IPS DF 6.9 (cell line): Measurements from ENCODE around the gene RIPPLY3.
"Not testable (repeated sequence)": the region's sequence is repeated elsewhere in the genome, so short reads cannot be mapped to it uniquely, and the experiment has no call there.

ENCODE experiments used
- DNase-seq: peaks from one replicate; pipeline ENCODE4 v3.0.0-alpha.2; 2013; ENCODE audit warnings: low read depth, low spot score
- H3K27ac ChIP-seq: one replicate; pipeline ENCODE4 v1.5.1; 2013; ENCODE audit warnings: low read length, control low read depth
- H3K27me3 ChIP-seq: 2 replicates; pipeline ENCODE4 v1.6.1; 2013; ENCODE audit warnings: mild to moderate bottlenecking, low read length; ENCODE audit not compliant: control insufficient read depth, insufficient read depth
- H3K36me3 ChIP-seq: 2 replicates; pipeline ENCODE4 v1.6.1; 2013; ENCODE audit warnings: low read length; ENCODE audit not compliant: control insufficient read depth, insufficient read depth
- H3K4me1 ChIP-seq: 2 replicates; pipeline ENCODE4 v1.6.1; 2013; ENCODE audit warnings: low read length; ENCODE audit not compliant: control insufficient read depth, insufficient read depth
- H3K4me3 ChIP-seq: 2 replicates; pipeline ENCODE4 v1.5.1; 2013; ENCODE audit warnings: mild to moderate bottlenecking, low read length
- H3K9me3 ChIP-seq: 2 replicates; pipeline ENCODE4 v1.6.1; 2013; ENCODE audit warnings: low read length, inconsistent platforms; ENCODE audit not compliant: control insufficient read depth, insufficient read depth
- WGBS: extraction: QIAGEN DNeasy Blood & Tissue Kit; methylation state at CpG from one replicate; pipeline ENCODE4 v1.1.7; 2013; ENCODE audit warnings: mixed read lengths, missing lambda C conversion rate; ENCODE audit not compliant: insufficient read length, insufficient coverage; 5-methylcytosine and 5-hydroxymethylcytosine counted together

The RIPPLY3 gene

DNA sequence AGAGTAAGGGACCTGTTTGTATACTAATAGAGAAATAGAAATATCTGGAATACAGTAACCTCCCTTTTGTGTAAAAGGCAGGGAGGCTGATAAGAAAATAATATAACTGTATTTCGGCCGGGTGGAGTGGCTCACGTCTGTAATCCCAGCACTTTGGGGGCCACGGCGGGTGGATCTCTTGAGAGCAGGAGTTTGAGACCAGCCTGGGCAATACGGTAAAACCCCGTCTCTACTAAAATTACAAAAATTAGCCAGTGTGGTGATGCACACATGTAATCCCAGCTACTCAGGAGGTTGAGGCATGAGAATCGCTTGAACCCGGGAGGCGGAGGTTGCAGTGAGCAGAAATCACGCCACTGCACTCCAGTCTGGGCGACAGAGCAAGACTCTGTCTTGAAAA lies 11.2 kb upstream of the RIPPLY3 start:
- H3K4me3 ChIP-seq, H3K4me1 ChIP-seq, H3K9me3 ChIP-seq, H3K36me3 ChIP-seq, H3K27ac ChIP-seq, DNase-seq, H3K27me3 ChIP-seq: not testable (repeated sequence)
- no CpG with 5 or more reads among the region's 12 CpGs for WGBS

- no peak overlapping the region for H3K27ac ChIP-seq
- DNase-seq: no peak
- no peaks in the 10 kb centered on the region for H3K36me3 ChIP-seq
- H3K27me3 ChIP-seq: no peaks in the 10 kb centered on the region
- H3K4me3 ChIP-seq: no peak overlapping the region
- no peaks in the 10 kb centered on the region for H3K4me1 ChIP-seq
- no peaks in the 10 kb centered on the region for H3K9me3 ChIP-seq
- WGBS: no CpG with 5 or more reads among the region's 11 CpGs
Measured at GRCh38 chr21:36999131-36999898, 7.2 kb upstream of the RIPPLY3 start.

- no peaks in the 10 kb centered on the region; the same call in 1 of the 2 replicates for H3K27me3 ChIP-seq
- no peak overlapping the region for H3K4me3 ChIP-seq
- H3K27ac ChIP-seq: no peak overlapping the region
- no peaks in the 10 kb centered on the region for H3K4me1 ChIP-seq
- H3K9me3 ChIP-seq: no peaks in the 10 kb centered on the region
- no peak for DNase-seq
- no CpG with 5 or more reads among the region's 4 CpGs for WGBS
- no peaks in the 10 kb centered on the region for H3K36me3 ChIP-seq
Measured at GRCh38 chr21:37000381-37000780, 6.1 kb upstream of the RIPPLY3 start.

DNA sequence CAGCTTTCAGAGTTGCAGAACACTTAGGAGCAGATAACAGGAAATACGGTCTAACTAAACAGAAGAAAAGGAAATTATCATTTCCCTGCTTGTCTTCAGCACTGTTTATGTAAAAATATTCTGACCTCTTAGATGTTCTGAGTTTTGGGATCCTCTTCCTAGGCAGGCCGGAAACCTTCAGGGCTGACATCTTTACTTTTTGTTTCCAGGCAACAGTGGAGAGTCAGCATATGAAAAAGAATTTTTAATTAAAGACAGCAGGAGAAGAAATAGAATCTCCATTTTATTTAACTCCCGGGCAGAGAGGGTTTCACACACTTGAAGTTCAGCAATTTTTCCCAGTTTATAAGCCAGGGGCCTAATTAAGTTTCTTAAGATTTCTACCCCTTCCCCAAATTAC lies 5.1 kb upstream of the RIPPLY3 start:
- no peak overlapping the region for H3K27ac ChIP-seq

GRCh38 chr21:37002851-37003250 lies 3.7 kb upstream of the RIPPLY3 start:
- H3K36me3 ChIP-seq, H3K9me3 ChIP-seq, DNase-seq, H3K4me3 ChIP-seq, H3K27ac ChIP-seq, H3K4me1 ChIP-seq, H3K27me3 ChIP-seq: not testable (repeated sequence)
- WGBS: no CpG with 5 or more reads among the region's 12 CpGs

More for the DNA sequence above, 5.1 kb upstream of the RIPPLY3 start:
- no peak overlapping the region for H3K4me3 ChIP-seq
- H3K36me3 ChIP-seq: no peaks in the 10 kb centered on the region
- no peaks in the 10 kb centered on the region for H3K9me3 ChIP-seq
- H3K27me3 ChIP-seq: no peaks in the 10 kb centered on the region; the same call in 1 of the 2 replicates
- no CpG with 5 or more reads among the region's 3 CpGs for WGBS
- DNase-seq: no peak
- H3K4me1 ChIP-seq: no peaks in the 10 kb centered on the region

DNA sequence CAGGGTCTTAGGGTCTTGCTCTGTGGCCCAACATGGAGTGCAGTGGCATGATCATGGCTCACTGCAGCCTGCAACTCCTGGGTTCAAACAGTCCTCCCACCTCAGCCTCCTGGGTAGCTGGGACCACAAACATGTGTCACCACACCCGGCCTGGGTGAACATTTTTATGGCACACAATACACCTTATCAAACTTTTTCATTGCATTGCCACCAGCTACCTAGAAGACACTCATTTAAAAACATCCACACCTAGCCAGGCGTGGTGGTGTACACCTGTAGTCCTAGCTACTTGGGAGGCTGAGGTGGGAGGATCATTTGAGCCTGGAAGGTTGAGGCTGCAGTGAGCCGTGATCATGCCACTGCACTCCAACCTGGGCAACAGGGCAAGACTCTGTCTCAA lies 2.6 kb upstream of the RIPPLY3 start:
- H3K27me3 ChIP-seq: peaks cover 10% of the 10 kb centered on the region; the same call in 1 of the 2 replicates
- whole genome bisulfite sequencing: no CpG with 5 or more reads among the region's 3 CpGs
- H3K36me3 ChIP-seq, H3K4me1 ChIP-seq, H3K4me3 ChIP-seq, H3K9me3 ChIP-seq, DNase-seq, H3K27ac ChIP-seq: not testable (repeated sequence)

DNA sequence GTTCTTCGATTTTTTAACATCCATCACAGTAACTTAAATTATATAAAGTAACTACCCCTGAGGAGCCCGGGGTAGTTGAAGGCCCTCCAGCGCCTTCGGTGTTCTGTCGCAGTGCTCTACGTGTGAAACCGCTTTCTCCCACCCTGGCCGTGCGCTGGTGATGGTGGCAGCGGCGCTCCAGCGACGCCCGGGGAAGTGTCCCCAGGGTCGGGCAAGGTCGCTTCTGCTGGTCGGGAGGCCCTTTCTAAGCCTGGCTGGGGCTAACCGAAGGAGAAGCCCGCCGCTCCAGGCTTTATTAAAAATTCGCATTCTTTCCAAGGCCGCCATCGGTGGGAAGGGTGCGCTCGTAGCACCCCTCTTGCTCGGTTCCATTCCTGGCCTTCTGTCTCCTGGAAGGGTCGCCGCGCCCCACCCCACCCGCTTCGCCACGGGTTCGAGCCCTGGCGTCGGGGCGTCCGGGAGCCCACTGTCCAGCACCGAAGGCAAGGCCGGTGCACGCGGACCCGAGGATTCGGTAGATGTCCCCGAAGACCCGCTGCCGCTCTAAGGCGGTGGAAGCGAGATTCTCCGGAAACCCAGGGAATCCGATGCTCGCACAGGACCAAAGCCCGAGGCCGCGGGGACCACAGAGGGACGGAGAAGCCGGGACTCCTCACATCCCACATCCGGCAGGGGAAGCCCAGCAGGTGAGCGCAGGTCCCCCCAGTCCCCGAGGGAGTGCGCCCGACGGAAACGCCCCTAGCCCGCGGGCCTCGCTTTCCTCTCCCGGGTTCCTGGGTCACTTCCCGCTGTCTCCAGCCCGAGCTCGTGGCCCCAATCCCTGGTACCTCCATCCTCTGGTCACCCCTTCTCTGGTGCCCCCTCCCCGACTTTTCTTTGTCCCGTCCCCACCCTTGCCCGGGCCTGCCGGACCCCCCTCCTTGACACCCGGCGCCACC lies 685 bp upstream of the RIPPLY3 start:
- WGBS: no CpG with 5 or more reads among the region's 76 CpGs

DNA sequence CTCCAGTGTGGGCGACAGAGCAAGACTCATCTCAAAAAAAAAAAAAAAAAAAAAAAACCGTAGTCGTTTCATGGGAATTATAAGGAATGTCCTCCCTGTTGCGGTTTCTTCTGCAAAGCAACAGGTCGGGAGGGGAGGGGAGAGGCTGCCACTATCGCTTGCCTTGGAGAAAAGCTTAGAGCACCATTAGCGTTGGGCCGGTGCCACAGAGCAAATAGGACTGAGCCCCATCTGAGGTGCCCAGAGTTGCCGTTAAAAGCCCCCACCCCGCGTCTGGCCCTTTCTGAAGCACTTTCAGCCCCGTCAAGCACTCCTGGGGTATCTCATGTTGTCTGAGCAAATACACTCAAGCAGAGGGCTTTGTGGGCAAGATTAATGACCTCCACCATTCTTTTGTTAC lies 2.2 kb downstream of the RIPPLY3 start:
- WGBS: no CpG with 5 or more reads among the region's 12 CpGs

More for the DNA sequence above, 685 bp upstream of the RIPPLY3 start:
- no peak for DNase-seq
- H3K4me1 ChIP-seq: peaks cover 2% of the 10 kb centered on the region
- no peak overlapping the region for H3K27ac ChIP-seq
- H3K27me3 ChIP-seq: peaks cover 12% of the 10 kb centered on the region; the same call in 1 of the 2 replicates
- H3K4me3 ChIP-seq: peak overlapping the region; percentile 70; the same call in 1 of the 2 replicates
- no peaks in the 10 kb centered on the region for H3K36me3 ChIP-seq
- no peaks in the 10 kb centered on the region for H3K9me3 ChIP-seq

GRCh38 chr21:37009740-37010341 lies 3.3 kb downstream of the RIPPLY3 start:
- peaks cover 2% of the 10 kb centered on the region for H3K4me1 ChIP-seq
- DNase-seq: no peak
- no peaks in the 10 kb centered on the region for H3K36me3 ChIP-seq
- no peak overlapping the region; the same call in 1 of the 2 replicates for H3K4me3 ChIP-seq
- WGBS: no CpG with 5 or more reads among the region's 30 CpGs
- H3K27me3 ChIP-seq: peaks cover 12% of the 10 kb centered on the region; the same call in 1 of the 2 replicates
- no peaks in the 10 kb centered on the region for H3K9me3 ChIP-seq
- H3K27ac ChIP-seq: no peak overlapping the region

More for the DNA sequence above, 2.2 kb downstream of the RIPPLY3 start:
- no peaks in the 10 kb centered on the region for H3K9me3 ChIP-seq
- no peak overlapping the region for H3K27ac ChIP-seq
- H3K36me3 ChIP-seq: no peaks in the 10 kb centered on the region
- DNase-seq: no peak
- H3K4me1 ChIP-seq: peaks cover 2% of the 10 kb centered on the region
- H3K4me3 ChIP-seq: no peak overlapping the region
- peaks cover 12% of the 10 kb centered on the region; the same call in 1 of the 2 replicates for H3K27me3 ChIP-seq
